Suppressor macrophage (primary cell): ENCODE data around the gene TXNDC17.
"Not testable (repeated sequence)": the region's sequence is repeated elsewhere in the genome, so short reads cannot be mapped to it uniquely, and the experiment has no call there.

Source experiments
- DNase-seq, 4 experiments: peaks; one replicate each; pipeline ENCODE4 v3.0.0-alpha.2; 2020 to 2022

The TXNDC17 gene

DNA sequence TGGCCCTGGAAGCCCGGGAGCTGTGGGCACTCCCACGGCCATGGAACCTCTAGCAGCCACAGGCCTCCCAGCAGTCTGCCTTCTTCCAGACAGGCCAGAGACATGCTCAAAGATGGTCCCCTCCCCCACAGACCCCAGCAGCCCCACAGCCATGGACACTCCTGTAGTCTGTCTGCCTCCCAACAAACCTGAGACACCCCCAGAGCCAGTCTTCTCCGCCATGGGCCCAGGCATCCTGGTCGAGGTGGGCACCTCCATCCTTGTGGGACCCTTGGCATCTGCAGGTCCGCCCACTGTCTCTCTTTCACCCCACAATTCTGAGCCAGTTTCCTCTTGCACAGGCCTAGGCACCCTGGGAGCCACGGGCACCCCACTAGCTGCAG lies 3.4 kb upstream of the TXNDC17 start:
- no peak for DNase-seq

DNA sequence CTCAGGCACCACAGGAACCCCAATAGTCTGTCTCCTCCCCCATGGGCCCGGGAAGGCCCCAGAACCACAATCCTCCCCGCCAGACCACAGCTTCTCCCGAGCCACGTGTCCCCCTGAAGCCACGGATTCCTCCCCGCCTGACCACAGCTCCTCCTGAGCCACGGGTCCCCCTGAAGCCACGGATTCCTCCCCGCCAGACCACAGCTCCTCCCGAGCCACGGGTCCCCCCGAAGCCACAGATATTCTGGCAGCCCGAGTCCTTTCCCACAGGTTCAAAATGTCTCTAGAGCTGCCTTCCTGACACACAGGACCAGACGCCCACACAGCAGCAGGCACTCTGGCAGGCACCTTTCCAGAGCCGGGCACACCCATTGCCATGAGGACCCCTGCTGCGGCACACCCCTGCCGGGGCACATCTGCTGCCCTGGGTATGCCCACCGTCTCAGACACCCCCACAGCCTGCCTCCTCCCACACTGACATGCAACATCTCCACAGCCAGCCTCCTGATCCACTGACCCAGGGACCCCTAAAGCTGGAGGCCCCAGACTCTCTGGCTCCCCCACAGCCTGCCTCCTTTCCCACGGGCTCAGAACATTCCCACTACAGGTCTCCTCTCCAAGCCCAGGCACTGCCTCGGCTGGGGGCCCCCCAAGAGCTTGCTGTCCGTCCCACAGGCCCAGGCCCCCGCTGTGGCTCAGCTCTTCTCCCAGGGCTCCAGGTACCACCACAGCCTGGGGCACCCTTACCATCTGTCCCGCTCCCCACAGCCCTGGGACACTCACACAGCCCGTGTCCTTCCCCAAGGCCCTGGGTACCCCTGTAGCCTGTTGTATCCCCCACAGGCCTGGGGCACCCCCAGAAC lies 2.6 kb upstream of the TXNDC17 start:
- DNase-seq, result no peak

DNA sequence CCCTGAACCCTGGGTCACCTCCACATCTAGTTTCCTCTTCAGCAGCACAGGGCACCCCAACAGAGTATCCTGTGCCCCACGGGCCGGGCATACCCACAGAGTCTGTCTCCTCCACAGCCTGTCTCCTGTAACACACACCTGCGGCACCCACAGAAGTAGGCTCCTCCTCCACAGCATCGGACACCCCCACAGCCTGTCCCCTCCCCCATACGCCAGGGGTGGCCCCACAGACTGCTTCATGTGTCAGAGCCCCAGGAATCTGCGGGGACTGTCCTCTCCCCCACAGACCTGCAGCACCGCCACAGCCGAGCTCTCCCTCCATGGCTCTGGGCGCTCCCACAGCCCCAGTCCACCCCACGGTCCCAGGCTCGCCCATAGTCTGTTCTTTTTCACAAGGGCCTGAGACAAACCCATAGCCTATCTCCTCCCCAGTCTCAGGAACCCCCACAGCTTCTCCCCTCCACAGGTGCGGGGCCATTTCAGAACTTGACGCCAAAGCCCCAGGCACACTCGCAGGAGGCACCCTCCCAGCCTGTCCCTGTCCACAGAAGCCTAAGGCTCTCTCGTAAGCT lies 1.8 kb upstream of the TXNDC17 start:
- DNase-seq, result no peak

DNA sequence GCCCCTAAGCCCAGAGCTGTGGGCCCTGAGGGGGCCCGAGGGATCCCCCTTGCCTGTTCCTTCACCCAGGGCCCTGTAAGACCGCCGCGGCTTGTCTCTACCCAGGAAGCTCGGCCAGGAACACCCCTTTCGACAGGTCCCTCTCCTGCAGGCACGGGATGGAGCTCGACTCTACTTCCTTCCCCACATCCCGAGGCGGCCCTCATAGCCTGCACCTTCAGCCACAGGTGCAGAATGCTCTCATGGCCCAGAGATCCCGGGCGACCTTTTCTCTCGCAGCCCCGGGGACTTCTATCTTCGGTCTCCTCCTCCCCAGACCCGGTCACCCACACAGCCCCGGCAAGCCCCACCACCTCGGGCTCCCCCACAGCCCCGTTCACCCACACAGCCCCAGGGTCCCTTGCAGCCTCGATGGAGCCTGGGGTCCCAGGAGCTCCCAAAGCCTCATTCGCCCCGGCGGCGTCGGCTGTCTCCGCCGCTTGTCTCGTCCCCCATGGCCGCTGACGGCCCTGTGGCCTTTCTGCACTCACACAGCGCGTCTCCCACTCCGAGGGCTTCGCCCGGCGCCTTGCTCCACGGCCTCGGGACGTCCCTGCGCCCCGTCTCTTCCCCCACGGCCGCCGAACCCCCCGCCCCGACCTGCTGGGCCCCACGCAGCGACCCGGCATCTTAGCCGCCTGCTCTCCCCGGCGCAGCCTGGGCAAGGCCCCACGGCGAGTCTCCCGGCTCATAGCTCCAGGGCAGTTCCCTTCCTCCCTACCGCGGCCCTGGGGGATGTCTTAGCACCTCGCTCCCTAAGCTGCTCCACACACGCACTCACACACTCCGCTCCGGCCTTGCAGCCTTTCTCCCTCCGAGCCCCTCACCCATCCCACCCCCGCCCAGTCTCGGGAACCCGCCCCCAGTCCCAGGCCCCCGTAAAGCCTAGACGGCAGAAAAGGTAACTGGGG lies 999 bp upstream of the TXNDC17 start:
- peak; percentile 47 to 79 (median 67) for DNase-seq

- DNase-seq, result peak; percentile 35 to 58 (median 42)
Observed at GRCh38 chr17:6641247-6641863, 495 bp downstream of the TXNDC17 start.

DNA sequence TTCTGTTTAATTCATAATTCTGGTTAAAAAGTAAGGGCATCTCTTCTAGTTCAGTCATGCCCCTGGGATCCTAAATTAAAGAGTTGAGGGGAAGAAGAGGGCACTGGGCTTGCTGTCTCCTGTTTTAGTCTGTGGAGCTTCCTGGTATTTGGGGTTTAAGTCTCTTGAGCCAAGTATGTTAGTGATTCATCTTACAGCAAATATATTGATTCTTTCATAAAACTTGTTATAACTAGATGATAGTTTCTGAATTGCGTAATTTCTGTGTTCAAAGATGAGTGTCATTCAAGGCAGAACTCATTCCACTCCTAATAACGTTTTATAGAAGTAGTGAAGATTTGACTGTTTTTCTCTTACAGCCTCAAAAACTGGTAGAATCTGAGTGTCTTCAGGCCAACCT lies 1.7 kb downstream of the TXNDC17 start:
- DNase-seq, result no peak

DNA sequence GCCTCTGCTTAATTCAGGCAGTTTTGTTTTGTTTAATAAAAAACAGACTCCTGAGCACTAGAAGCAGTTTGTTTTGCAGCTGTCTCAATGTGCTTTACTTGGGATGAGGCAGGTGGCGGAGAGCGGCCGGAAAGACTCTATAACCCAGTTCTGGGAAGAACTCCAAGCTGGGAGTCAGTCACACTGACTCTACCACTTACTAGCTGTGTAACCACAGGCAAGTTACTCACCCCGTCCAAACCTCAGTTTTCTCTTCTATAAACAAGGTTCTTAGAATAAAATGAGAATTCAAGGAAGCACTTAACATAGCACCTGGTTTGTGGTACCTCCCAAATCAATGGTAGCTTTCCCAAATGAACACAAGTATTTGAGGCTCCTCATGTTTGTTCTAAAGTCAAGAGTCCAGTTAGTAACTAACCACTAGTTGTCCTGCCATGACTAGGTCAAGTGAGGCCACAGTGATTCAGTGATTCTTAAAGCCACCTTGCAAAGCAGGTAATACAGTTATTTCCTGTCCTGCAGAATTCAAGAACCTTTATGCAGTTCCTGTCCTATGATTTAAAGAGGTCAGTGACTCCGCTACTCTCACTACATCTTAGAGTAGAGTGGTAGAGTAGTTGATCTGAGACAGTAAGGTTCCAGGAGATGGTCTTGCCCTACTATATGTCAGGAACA lies 2.7 kb downstream of the TXNDC17 start:
- DNase-seq, result no peak

DNA sequence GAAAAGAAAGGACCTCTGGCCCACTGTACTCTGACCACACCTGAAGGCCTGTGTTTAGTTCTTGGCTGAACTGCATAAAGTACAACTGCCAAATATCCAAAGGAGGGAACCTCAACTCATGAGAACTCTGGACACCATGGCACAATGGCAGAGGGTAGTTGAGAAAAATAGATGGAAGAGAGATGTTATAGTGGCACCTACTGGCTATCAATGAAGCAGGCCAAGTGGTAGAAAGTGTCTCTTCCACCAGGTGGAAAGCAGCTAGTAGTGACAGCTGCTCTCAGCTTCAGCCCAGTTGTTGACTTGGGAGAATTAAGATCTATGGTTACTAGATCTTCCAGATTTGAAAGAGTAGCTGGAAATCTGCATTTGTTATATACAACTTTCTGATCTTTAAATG lies 7.3 kb downstream of the TXNDC17 start:
- peak in 2 of 4 experiments; percentile 17 to 32 for DNase-seq

GRCh38 chr17:6651354-6651918 lies 10.6 kb downstream of the TXNDC17 start, which contains the start of the genes C17orf100 and MED31:
TSS of gene C17orf100 (plus strand) at chr17:6651762. CDS start at chr17:6651914, 152 bp downstream.
TSS of gene MED31 (minus strand) at chr17:6651605. CDS start at chr17:6651528, 77 bp downstream.
- DNase-seq, result peak; percentile 97 to 98 (median 97)

DNA sequence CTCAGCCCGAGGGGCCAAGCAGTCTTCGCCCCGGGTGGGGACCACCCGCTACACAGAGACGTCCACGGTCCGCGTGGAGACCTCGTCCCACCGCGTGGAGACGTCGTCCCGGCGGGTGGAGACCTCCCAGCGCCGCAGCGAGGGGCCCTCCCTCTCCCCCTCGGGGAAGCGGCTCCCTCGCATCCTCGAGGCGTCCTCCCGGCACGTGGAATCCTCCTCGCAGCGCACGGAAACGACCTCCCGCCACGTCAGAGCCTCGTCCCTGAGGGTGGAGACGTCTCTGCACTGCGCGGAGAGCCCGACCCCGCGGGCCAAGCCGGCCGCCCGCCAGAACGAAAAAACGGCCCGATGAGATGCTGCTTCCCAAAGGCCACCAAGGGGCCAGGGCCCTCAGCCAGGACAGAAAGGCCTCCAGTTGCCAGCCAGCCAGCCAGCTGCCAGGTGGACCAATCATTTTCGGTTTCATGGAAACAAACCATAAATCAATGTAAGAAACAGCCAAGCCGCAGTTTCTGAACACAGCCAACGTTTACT lies 11.1 kb downstream of the TXNDC17 start:
- DNase-seq, result peak in 3 of 4 experiments; percentile 24 to 50 (median 24)

DNA sequence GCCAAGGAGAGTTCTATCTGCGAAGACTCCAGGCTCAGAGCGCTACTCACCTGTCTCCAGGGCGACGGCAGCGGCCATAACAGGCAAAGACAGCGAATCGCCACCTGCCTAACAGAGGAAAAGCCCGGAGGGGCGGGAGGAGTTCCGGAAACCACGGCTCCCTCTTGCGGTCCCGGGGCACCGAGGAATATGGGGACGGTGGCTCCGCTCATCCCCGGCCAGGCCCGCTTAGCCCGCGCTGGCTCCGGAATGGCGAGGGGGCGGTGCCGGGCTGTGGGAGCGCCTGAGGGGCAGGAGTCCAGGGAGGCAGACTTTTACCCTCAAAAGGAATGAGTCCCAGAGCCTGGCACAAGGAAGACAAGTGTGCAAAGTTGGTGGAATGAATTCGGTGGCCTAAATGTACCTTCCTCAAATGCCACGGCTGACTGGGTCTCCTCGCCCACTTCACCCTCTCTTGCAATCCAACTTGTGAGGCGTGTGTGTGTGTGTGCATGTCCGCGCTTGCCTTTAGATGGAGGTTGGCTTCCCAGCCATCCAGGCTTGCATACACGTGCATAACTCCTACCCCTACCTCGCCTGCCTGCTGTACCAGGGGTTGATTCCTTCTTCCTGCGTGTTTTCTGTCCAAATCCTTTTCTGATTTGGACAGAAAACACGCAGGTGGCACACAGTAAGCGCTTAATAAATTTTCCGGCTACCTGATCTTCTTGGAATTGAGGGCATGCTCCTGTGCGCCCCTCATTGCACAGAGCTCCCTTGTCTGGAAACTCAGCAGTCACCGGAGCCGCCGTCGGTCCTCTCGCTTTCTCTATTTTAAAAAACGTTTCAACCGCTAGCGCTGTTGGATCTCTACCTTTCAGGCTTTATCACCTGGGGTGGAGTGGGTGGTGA lies 14.2 kb downstream of the TXNDC17 start:
- peak in 1 of 4 experiments; percentile 43 for DNase-seq

- DNase-seq, result not testable (repeated sequence)
Observed at GRCh38 chr17:6655732-6656361, 15.0 kb downstream of the TXNDC17 start.

GRCh38 chr17:6656797-6657632 lies 16.2 kb downstream of the TXNDC17 start:
- DNase-seq, result not testable (repeated sequence)

- DNase-seq, result no peak
Observed at GRCh38 chr17:6657633-6658287, 16.9 kb downstream of the TXNDC17 start.

DNA sequence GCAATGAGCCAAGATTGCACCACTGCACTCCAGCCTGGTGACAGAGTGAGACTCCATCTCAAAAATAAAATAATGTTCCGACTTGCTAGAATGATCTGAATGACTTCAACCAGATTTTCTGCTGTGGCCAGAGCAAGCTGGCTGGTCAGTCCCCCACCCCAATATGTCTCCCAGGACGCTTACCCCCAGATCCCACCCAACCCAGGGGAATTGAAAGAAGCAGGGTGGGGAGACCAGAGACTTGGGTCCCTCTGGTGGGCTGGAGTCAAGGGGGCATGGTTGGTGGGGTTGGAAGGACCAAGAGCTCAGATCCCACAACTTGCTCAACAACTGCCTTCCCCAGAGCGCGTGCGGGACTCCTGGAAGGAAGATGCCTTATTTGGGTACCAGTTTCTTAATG lies 17.6 kb downstream of the TXNDC17 start:
- not testable (repeated sequence) for DNase-seq

DNA sequence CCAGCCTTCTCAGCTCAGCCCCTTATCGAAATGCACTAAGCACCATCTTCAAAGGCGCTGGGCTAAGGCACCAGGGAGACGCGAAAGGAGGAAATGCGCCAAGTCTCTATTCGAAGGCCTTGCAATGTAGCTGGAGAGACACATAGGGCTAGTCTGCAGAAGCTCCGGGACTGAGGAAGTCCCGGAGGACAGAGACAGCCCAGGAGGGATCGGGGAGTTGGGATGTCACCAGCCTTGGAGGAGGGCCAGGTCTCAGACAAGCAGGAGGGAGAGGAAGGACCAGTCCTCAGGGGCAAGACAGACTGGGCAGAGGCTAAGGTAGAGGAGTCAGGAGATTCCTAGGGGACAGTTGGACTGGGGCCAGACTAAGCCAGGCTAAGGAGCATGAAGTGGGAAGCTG lies 19.2 kb downstream of the TXNDC17 start:
- DNase-seq, result peak; percentile 54 to 72 (median 66)

DNA sequence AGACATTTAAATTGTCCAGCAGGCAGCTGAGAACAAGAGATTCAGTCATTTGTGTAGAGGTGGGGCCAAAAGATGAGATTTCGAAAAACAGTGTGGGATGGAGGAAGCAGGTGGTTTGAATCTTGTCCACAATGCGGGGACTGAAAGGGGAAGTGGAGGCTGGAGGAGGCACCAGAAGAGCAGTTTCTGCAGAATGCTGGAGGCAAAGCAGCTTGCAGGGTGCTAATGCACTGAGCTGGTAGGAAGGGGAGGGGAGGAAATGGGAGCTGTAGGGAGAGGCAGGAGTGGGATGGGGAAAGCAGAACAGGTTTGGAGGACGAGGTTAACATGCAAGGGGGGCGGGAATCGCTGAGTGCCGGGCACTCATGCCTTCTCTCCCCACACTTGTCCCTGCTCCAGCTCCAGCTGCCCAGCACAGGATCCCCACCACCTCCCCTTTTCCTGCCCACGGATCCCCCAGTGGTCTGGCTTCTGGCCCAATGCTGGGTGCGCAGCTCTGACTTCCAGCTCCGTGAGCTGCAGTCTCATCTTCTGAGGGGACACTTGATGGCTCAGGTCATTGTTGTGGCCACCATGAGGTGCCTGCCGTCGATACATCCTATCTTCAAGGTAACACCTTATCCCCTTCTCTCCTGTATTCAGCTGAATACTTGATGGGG lies 20.1 kb downstream of the TXNDC17 start:
- peak; percentile 75 to 89 (median 86) for DNase-seq
